Stimulated activated memory B cell treated with anti-CD40 and anti-IgM and Interleukin-4, amounts not matched to agents 10 μg/mL and 1 μg/mL and 100 μg/mL, for 72 hours (primary cell): ENCODE measurements around the gene SUDS3.

ENCODE experiments used
- ATAC-seq: fragments of 150-1000 bp; cut with Tn5 transposase; 2 replicates; pipeline ENCODE4 v1.10.0; 2021
- H3K27ac Mint-ChIP-seq: one replicate; pipeline ENCODE4 v1.8.0; 2022; ENCODE audit warnings: mild to moderate bottlenecking, mixed read lengths
- H3K27me3 Mint-ChIP-seq: one replicate; pipeline ENCODE4 v1.8.0; 2022; ENCODE audit warnings: mixed read lengths
- H3K36me3 Mint-ChIP-seq: one replicate; pipeline ENCODE4 v1.8.0; 2022; ENCODE audit warnings: mixed read lengths
- H3K4me1 Mint-ChIP-seq: one replicate; pipeline ENCODE4 v1.8.0; 2022; ENCODE audit warnings: mixed read lengths
- H3K4me3 Mint-ChIP-seq: one replicate; pipeline ENCODE4 v1.8.0; 2022; ENCODE audit warnings: mild to moderate bottlenecking, moderate library complexity, mixed read lengths
- H3K9me3 Mint-ChIP-seq: one replicate; pipeline ENCODE4 v1.8.0; 2022; ENCODE audit warnings: mixed read lengths

The SUDS3 gene

DNA sequence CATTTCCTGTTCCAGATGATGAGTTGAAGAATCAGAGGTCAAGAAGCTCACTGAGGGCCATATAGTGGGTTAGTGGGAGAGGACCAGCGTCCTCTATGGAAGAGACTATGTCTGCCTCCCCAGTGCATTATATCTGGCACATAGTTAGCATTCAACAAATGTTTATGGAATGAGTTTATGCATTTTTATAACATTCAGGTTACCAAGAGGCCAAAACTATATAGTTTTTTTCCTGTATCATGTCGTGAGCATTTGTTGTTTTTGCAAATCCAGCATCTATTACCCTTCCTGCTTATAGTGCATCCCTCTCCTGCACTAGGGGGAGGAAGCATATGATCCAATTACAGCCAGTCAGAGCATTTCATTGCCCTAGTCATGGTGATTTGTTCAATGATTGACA, 60.6 kb downstream of the SUDS3 start:
- ATAC-seq, result no peak
- Mint-ChIP-seq H3K9me3 (peaks cover 8% of the 10 kb centered on the region), H3K4me3 (no peak overlapping the region), H3K27me3 (peaks cover 38% of the 10 kb centered on the region), H3K27ac (no peak overlapping the region), H3K36me3 (no peaks in the 10 kb centered on the region), H3K4me1 (no peaks in the 10 kb centered on the region)

DNA sequence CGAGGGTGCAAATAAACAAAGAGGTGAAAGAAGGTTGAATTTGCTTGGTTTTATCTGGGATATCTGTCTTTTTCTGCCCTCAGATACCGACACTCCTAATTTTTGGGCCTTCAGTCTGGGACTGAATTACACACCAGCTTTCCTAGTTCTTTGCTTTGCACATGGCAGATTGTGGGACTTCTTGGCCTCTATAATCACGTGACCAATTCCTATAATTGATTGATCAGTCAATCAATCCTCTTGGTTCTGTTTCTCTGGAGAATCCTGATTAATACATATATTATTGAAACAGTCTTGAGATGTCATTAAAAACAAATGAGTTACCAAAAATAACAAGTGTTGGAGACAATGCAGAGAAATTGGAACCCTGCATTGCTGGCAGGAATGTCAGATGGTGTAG, 62.7 kb downstream of the SUDS3 start:
- peaks cover 38% of the 10 kb centered on the region for H3K27me3 Mint-ChIP-seq
- H3K4me1 Mint-ChIP-seq, result no peaks in the 10 kb centered on the region
- no peak overlapping the region for H3K4me3 Mint-ChIP-seq
- peaks cover 7% of the 10 kb centered on the region for H3K9me3 Mint-ChIP-seq
- H3K36me3 Mint-ChIP-seq, result no peaks in the 10 kb centered on the region
- H3K27ac Mint-ChIP-seq, result no peak overlapping the region
- no peak for ATAC-seq

- H3K9me3 Mint-ChIP-seq, result peaks cover 3% of the 10 kb centered on the region
- no peak overlapping the region for H3K4me3 Mint-ChIP-seq
- no peaks in the 10 kb centered on the region for H3K4me1 Mint-ChIP-seq
- H3K27ac Mint-ChIP-seq, result no peak overlapping the region
- ATAC-seq, result no peak
- peaks cover 23% of the 10 kb centered on the region for H3K27me3 Mint-ChIP-seq
- no peaks in the 10 kb centered on the region for H3K36me3 Mint-ChIP-seq
Observed at GRCh38 chr12:118446247-118446646, 69.9 kb downstream of the SUDS3 start.

- no peak for ATAC-seq
- Mint-ChIP-seq H3K27me3 (peaks cover 21% of the 10 kb centered on the region), H3K36me3 (no peaks in the 10 kb centered on the region), H3K4me1 (no peaks in the 10 kb centered on the region), H3K27ac (no peak overlapping the region), H3K9me3 (peaks cover 3% of the 10 kb centered on the region), H3K4me3 (no peak overlapping the region)
Observed at GRCh38 chr12:118447181-118447580, 70.8 kb downstream of the SUDS3 start.

GRCh38 chr12:118448341-118448740, 72.0 kb downstream of the SUDS3 start:
- Mint-ChIP-seq H3K4me3 (no peak overlapping the region), H3K9me3 (peaks cover 3% of the 10 kb centered on the region), H3K27me3 (peaks cover 21% of the 10 kb centered on the region), H3K4me1 (no peaks in the 10 kb centered on the region), H3K27ac (no peak overlapping the region), H3K36me3 (no peaks in the 10 kb centered on the region)
- no peak for ATAC-seq

DNA sequence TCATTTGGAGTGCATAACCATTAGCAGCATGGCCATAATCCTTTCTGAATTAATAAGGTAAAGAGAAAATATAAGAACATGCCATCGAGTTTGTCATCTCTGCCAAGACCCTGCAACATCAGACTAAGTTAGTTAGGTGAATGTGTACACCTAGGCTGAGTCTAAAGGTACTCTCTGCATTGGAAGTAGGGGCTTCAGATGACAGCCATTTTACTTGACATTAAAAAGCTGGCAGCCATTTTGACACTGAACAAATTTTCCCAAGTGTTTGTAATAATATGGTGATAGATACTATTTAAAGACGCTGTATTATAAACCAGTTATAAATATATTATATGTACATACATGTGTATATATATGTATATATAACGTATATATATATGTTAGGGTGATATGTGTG, 79.0 kb downstream of the SUDS3 start:
- H3K9me3 Mint-ChIP-seq, result peaks cover 7% of the 10 kb centered on the region

GRCh38 chr12:118456741-118457140, 80.4 kb downstream of the SUDS3 start:
- H3K27me3 Mint-ChIP-seq, result peaks cover 10% of the 10 kb centered on the region

More for the DNA sequence above, 79.0 kb downstream of the SUDS3 start:
- no peak for ATAC-seq
- H3K27ac Mint-ChIP-seq, result no peak overlapping the region
- peaks cover 21% of the 10 kb centered on the region for H3K27me3 Mint-ChIP-seq
- H3K4me3 Mint-ChIP-seq, result no peak overlapping the region
- no peaks in the 10 kb centered on the region for H3K36me3 Mint-ChIP-seq
- H3K4me1 Mint-ChIP-seq, result no peaks in the 10 kb centered on the region

GRCh38 chr12:118459110-118459509, 82.8 kb downstream of the SUDS3 start:
- H3K4me3 Mint-ChIP-seq, result no peak overlapping the region
- H3K9me3 Mint-ChIP-seq, result peaks cover 13% of the 10 kb centered on the region
- peaks cover 21% of the 10 kb centered on the region for H3K27me3 Mint-ChIP-seq
- ATAC-seq, result no peak
- H3K36me3 Mint-ChIP-seq, result no peaks in the 10 kb centered on the region
- H3K4me1 Mint-ChIP-seq, result no peaks in the 10 kb centered on the region
- no peak overlapping the region for H3K27ac Mint-ChIP-seq

More at GRCh38 chr12:118456741-118457140, 80.4 kb downstream of the SUDS3 start:
- Mint-ChIP-seq H3K9me3 (peaks cover 10% of the 10 kb centered on the region), H3K36me3 (no peaks in the 10 kb centered on the region), H3K4me3 (no peak overlapping the region), H3K4me1 (no peaks in the 10 kb centered on the region), H3K27ac (no peak overlapping the region)
- no peak for ATAC-seq

GRCh38 chr12:118463677-118464076, 87.3 kb downstream of the SUDS3 start:
- Mint-ChIP-seq H3K4me1 (no peaks in the 10 kb centered on the region), H3K36me3 (no peaks in the 10 kb centered on the region)
- no peak for ATAC-seq

DNA sequence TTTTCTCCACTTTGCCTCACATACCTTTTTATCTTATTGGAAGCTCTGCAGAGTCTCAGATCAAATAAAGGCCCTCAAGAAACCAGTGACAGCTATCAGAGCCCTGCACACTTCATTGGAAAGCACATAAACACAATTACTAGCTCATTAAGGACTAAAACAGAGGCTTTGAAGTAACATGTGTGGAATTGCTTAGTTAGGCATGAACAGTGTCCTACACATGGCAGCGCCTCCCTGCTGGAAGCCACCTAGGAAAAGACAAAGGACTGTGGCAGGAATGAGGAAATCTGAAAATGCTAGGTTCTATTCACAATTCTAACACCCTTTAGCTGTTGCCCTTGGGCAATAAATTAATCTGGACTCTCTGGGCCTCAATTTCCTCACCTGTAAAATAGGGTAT, 89.4 kb downstream of the SUDS3 start:
- Mint-ChIP-seq H3K4me3 (no peak overlapping the region), H3K4me1 (no peaks in the 10 kb centered on the region), H3K9me3 (peaks cover 5% of the 10 kb centered on the region), H3K27ac (no peak overlapping the region), H3K36me3 (no peaks in the 10 kb centered on the region), H3K27me3 (peaks cover 21% of the 10 kb centered on the region)
- ATAC-seq, result no peak

More at GRCh38 chr12:118463677-118464076, 87.3 kb downstream of the SUDS3 start:
- peaks cover 14% of the 10 kb centered on the region for H3K27me3 Mint-ChIP-seq
- H3K27ac Mint-ChIP-seq, result no peak overlapping the region
- H3K9me3 Mint-ChIP-seq, result peaks cover 9% of the 10 kb centered on the region
- H3K4me3 Mint-ChIP-seq, result no peak overlapping the region
